ENCODE data around the gene WDR45B.

The WDR45B gene

GRCh38 chr17:82677353-82677925 is 29.2 kb upstream of the WDR45B start:
- no peak for DNase-seq (ENCODE audit: low read depth)

GRCh38 chr17:82675476-82676245 is 27.4 kb upstream of the WDR45B start:
- no peak for DNase-seq (ENCODE audit: low read depth)

- DNase-seq (ENCODE audit: low read depth): no peak
Measured at GRCh38 chr17:82674656-82675475, 26.6 kb upstream of the WDR45B start.

GRCh38 chr17:82670661-82671450 is 22.6 kb upstream of the WDR45B start:
- no peak for DNase-seq (ENCODE audit: low read depth)

- DNase-seq (ENCODE audit: low read depth): no peak
Measured at GRCh38 chr17:82668631-82669099, 20.4 kb upstream of the WDR45B start.

- DNase-seq (ENCODE audit: low read depth): no peak
Measured at GRCh38 chr17:82668024-82668630, 19.9 kb upstream of the WDR45B start.

- DNase-seq (ENCODE audit: low read depth): no peak
Measured at GRCh38 chr17:82667668-82668000, 19.4 kb upstream of the WDR45B start.

- DNase-seq (ENCODE audit: low read depth): no peak
Measured at GRCh38 chr17:82666931-82667667, 18.9 kb upstream of the WDR45B start.

- DNase-seq (ENCODE audit: low read depth): no peak
Measured at GRCh38 chr17:82665891-82666290, 17.6 kb upstream of the WDR45B start.

- no peak for DNase-seq (ENCODE audit: low read depth)
Measured at GRCh38 chr17:82665217-82665616, 17.0 kb upstream of the WDR45B start.

- no peak for DNase-seq (ENCODE audit: low read depth)
Measured at GRCh38 chr17:82664701-82665182, 16.5 kb upstream of the WDR45B start.

- no peak for DNase-seq (ENCODE audit: low read depth)
Measured at GRCh38 chr17:82664276-82664575, 16.0 kb upstream of the WDR45B start.

GRCh38 chr17:82663381-82664275 is 15.4 kb upstream of the WDR45B start:
- no peak for DNase-seq (ENCODE audit: low read depth)

- no peak for DNase-seq (ENCODE audit: low read depth)
Measured at GRCh38 chr17:82662711-82663261, 14.5 kb upstream of the WDR45B start.

GRCh38 chr17:82661717-82662683 is 13.8 kb upstream of the WDR45B start:
- no peak for DNase-seq (ENCODE audit: low read depth)

GRCh38 chr17:82659886-82660285 is 11.6 kb upstream of the WDR45B start:
- DNase-seq (ENCODE audit: low read depth): no peak

- no peak for DNase-seq (ENCODE audit: low read depth)
Measured at GRCh38 chr17:82658796-82659452, 10.7 kb upstream of the WDR45B start.

- DNase-seq (ENCODE audit: low read depth): no peak
Measured at GRCh38 chr17:82658331-82658730, 10.1 kb upstream of the WDR45B start.

Data from stimulated activated CD8-positive, alpha-beta memory T cell treated with anti-CD3 and anti-CD28 coated beads, Interleukin-12 subunit alpha, Interleukin-12 subunit beta, amount 100 ng/mL, for 1 hour (primary cell).